ENCODE data around the gene CRAT.

CRAT gene

GRCh38 chr9:129063061-129063460 is 47.5 kb downstream of the CRAT start:
- DNase-seq (ENCODE audit: low read depth, low spot score) = no peak

- DNase-seq (ENCODE audit: low read depth, low spot score) = no peak
Observed at GRCh38 chr9:129060991-129061390, 49.6 kb downstream of the CRAT start.

GRCh38 chr9:129059796-129060785 is 50.5 kb downstream of the CRAT start:
- DNase-seq (ENCODE audit: low read depth, low spot score) = no peak

GRCh38 chr9:129058965-129059795 is 51.4 kb downstream of the CRAT start:
- DNase-seq (ENCODE audit: low read depth, low spot score) = no peak

GRCh38 chr9:129054163-129054851 is 56.3 kb downstream of the CRAT start:
- no peak for DNase-seq (ENCODE audit: low read depth, low spot score)

- no peak for DNase-seq (ENCODE audit: low read depth, low spot score)
Observed at GRCh38 chr9:129053020-129053419, 57.6 kb downstream of the CRAT start.

GRCh38 chr9:129052592-129052991 is 58.0 kb downstream of the CRAT start:
- DNase-seq (ENCODE audit: low read depth, low spot score) = no peak
